AG04450 (cell line): ENCODE data around the gene RUSC2. TPM values are rescaled to one million over a fixed set of nuclear protein-coding genes. Genes with fewer than 3 reads are reported as not detected.

Experiments used
- CTCF ChIA-PET: fragments of 300-600, 350-600 bp; formaldehyde crosslinking; extraction: SDS; loops from one replicate; lab custom pipeline; 2022; ENCODE audit warnings: antibody characterized with exemption, inconsistent platforms; lab: Charles Lee
- POLR2A ChIA-PET: fragments of 350-600 bp; formaldehyde crosslinking; extraction: SDS; loops from one replicate; lab custom pipeline; 2021; ENCODE audit warnings: antibody characterized with exemption, inconsistent platforms; lab: Yijun Ruan, JAX
- DNase-seq: peaks from one replicate; pipeline ENCODE4 v3.0.0-alpha.2; 2011; ENCODE audit warnings: low read depth, low spot score
- H3K27ac ChIP-seq: one replicate; pipeline ENCODE4 v1.5.1; 2012; ENCODE audit warnings: low read depth, low read length, control low read depth
- H3K27me3 ChIP-seq: one replicate; pipeline ENCODE4 v1.6.0; 2012; ENCODE audit warnings: low read length; ENCODE audit not compliant: control insufficient read depth, insufficient read depth
- H3K4me3 ChIP-seq: 2 replicates; pipeline ENCODE4 v1.5.1; 2011; ENCODE audit warnings: mild to moderate bottlenecking, low read depth, low read length, control low read depth
- H3K9me3 ChIP-seq: 2 replicates; pipeline ENCODE4 v1.5.1; 2012; ENCODE audit warnings: low read length; ENCODE audit not compliant: control insufficient read depth, insufficient read depth
- polyA plus RNA-seq: library from polyadenylated mRNA; depleted of rRNA; stranded (reverse); fragments of >200 nt; gene quantifications from 2 replicates; pipeline ENCODE4 v1.2.3, GENCODE V29; 2011
- TF ChIP-seq, protein P1 (sequence below): IDR thresholded peaks from 2 replicates; pipeline ENCODE4 v1.5.1; 2011; ENCODE audit warnings: low read depth, low read length, control low read depth, inconsistent platforms

RUSC2 gene
- polyA plus RNA-seq, 1 experiment = 17.4 TPM

DNA sequence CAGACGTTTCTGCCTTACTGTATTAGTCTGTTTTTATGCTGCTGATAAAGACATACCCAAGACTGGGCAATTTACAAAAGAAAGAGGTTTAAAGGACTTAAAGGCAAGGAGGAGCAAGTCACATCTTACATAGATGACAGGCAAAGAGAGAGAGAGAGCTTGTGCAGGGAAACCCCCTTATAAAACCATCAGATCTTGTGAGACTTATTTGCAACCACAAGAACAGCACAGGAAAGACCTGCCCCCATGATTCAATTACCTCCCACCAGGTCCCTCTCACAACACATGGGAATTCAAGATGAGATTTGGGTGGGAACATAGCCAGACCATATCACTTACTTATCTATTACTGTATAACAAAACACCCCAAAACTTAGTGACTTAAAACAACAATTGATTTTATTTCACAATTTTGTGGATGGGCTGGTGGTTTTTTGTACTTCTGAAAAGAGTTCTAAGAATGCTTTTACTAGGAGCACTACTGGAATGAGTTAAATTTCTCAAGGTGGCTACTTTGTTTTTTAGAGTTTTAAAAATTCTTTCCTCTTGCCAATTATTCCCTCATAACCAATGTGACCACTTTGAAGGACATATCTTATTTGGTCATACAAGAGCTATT lies 10.3 kb downstream of the RUSC2 start:
- Histone ChIP-seq H3K27ac (no peak overlapping the region), H3K4me3 (no peak overlapping the region), H3K9me3 (peaks cover 3% of the 10 kb centered on the region; the same call in 1 of the 2 replicates), H3K27me3 (no peaks in the 10 kb centered on the region)
- POLR2A ChIA-PET = no interaction called here
- no peak for DNase-seq
- CTCF ChIA-PET = interaction anchor here (0.6 to 1.0 kb wide), 2 partner anchors 10 to 54 kb away, joined by 3 to 7 read pairs; partner anchors contain the start of gene RUSC2
- TF ChIP-seq, protein P1, sequence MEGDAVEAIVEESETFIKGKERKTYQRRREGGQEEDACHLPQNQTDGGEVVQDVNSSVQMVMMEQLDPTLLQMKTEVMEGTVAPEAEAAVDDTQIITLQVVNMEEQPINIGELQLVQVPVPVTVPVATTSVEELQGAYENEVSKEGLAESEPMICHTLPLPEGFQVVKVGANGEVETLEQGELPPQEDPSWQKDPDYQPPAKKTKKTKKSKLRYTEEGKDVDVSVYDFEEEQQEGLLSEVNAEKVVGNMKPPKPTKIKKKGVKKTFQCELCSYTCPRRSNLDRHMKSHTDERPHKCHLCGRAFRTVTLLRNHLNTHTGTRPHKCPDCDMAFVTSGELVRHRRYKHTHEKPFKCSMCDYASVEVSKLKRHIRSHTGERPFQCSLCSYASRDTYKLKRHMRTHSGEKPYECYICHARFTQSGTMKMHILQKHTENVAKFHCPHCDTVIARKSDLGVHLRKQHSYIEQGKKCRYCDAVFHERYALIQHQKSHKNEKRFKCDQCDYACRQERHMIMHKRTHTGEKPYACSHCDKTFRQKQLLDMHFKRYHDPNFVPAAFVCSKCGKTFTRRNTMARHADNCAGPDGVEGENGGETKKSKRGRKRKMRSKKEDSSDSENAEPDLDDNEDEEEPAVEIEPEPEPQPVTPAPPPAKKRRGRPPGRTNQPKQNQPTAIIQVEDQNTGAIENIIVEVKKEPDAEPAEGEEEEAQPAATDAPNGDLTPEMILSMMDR = no peak

DNA sequence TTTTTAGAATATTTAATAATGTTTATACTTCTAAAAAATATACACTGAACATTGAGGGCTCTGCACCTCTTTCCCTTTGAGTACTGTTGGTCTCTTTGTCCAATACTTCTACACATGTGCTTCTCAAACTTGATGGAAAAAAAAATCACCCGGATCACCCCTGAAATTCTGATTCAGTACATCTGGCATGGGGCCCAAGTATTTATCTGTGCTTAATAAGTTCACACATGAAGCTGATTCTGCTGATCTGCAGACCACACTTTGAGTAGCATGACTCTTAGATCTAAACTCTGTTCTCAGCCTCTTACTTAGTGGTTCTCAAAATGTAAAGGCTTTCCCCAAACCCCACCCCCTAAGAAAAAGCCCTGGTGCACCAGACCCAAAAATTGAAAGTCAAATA lies 12.0 kb downstream of the RUSC2 start:
- no peaks in the 10 kb centered on the region for H3K27me3 ChIP-seq
- H3K27ac ChIP-seq = no peak overlapping the region
- DNase-seq = no peak
- POLR2A ChIA-PET = no interaction called here
- CTCF ChIA-PET = no interaction called here
- H3K4me3 ChIP-seq = no peak overlapping the region
- H3K9me3 ChIP-seq = peaks cover 3% of the 10 kb centered on the region; the same call in 1 of the 2 replicates
- TF ChIP-seq, protein P1 = no peak

DNA sequence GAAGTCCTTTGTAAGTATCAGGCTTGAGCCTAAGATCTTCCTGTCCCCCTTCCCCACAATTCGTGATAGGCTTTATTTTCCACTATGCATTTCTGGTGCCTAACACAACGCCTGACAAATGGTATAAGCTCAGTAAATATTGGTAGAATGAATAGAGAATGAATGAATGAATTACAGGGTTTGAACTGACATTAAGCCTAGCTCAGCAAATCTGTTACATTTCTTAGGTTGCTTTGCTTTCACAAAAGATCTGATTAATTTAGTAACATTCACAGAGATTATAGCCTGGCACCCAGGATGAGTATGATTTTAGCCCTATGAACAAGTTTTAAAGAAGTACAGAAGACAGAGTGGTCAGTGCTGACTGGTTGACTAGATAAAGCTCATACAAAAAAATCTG lies 16.4 kb downstream of the RUSC2 start:
- POLR2A ChIA-PET = interaction anchor here (1.3 kb wide), 1 partner anchor 12 kb away, joined by 4 read pairs; no protein-coding TSS in a partner anchor
- H3K27me3 ChIP-seq = no peaks in the 10 kb centered on the region
- TF ChIP-seq, protein P1 = no peak
- H3K9me3 ChIP-seq = peaks cover 3% of the 10 kb centered on the region; the same call in 1 of the 2 replicates
- CTCF ChIA-PET = interaction anchor here (0.8 to 2.0 kb wide), 4 partner anchors 17 to 97 kb away, joined by 3 to 7 read pairs (median 6); partner anchors contain the start of gene RUSC2
- no peak overlapping the region for H3K27ac ChIP-seq
- H3K4me3 ChIP-seq = no peak overlapping the region
- no peak for DNase-seq

DNA sequence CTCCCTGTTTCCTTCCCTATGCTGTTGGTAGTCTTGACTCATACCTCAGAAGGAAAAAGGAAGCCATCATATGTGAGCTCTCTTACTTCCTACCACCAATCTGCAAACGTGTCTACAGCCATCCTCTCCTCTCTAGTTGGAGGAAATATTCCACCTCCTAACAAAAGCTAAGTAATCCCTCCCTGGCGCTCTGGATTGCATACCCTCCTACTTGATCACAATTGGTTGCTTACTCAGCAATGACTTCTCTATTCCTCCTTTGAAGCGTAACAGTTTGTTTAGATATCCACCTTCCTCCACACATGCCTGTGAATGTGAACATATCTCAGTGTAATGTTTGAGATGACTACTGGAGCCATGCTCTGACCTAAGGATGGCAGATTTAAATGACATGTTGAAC lies 18.2 kb downstream of the RUSC2 start:
- Histone ChIP-seq H3K4me3 (no peak overlapping the region), H3K27ac (no peak overlapping the region), H3K27me3 (no peaks in the 10 kb centered on the region), H3K9me3 (peaks cover 3% of the 10 kb centered on the region; the same call in 1 of the 2 replicates)
- POLR2A ChIA-PET = interaction anchor here (0.5 to 1.0 kb wide), 3 partner anchors 18 to 45 kb away, joined by 3 to 5 read pairs (median 4); partner anchors contain the start of gene RUSC2
- DNase-seq = no peak
- CTCF ChIA-PET = interaction anchor here (0.5 to 2.0 kb wide), 4 partner anchors 14 to 139 kb away, joined by 3 to 7 read pairs (median 4); partner anchors contain the start of gene RUSC2
- TF ChIP-seq, protein P1 = no peak

DNA sequence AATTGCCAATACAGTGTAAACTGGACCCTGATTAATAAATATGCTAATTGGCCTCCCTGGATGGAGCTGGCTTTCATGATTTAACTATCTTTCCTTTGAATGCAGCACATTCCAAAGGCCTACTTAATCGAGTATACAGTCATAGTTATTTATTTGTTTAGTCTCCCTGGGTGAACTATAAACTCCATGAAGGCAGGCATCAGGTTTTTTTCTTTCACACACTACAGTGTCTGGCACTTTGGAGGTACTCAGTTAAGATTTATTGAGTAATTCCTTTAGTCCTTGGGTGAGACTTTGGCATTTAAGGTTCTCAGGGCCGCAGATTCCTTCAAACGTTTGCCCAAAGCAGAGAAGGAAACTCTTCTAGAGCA lies 20.5 kb downstream of the RUSC2 start:
- TF ChIP-seq, protein P1 = no peak
- H3K27ac ChIP-seq = peak overlapping the region; percentile 80
- H3K4me3 ChIP-seq = no peak overlapping the region; the same call in 1 of the 2 replicates
- no peaks in the 10 kb centered on the region for H3K27me3 ChIP-seq
- POLR2A ChIA-PET = interaction anchor here (0.9 to 2.2 kb wide), 7 partner anchors 9 to 218 kb away, joined by 3 to 14 read pairs (median 4); partner anchors contain the start of gene RUSC2
- no peaks in the 10 kb centered on the region for H3K9me3 ChIP-seq
- no peak for DNase-seq
- CTCF ChIA-PET = interaction anchor here (2.2 to 3.4 kb wide), 2 partner anchors 10 to 43 kb away, joined by 9 to 18 read pairs; no protein-coding TSS in a partner anchor
